GM13977 (cell line): ENCODE results near the gene CPNE9.

Source experiments
- DNase-seq: peaks from one replicate; pipeline ENCODE4 v3.0.0; 2012; ENCODE audit warnings: low spot score
- in situ Hi-C: fragments of 300-500 bp; cut with MboI; formaldehyde crosslinking; loops from one replicate; pipeline ENCODE4 v1.12.0; 2022; ENCODE audit warnings: low sequenced_read_pairs, low pct_unique_long_range_greater_than_20kb, mixed read lengths, inconsistent platforms; ENCODE audit not compliant: unreplicated experiment
- TF ChIP-seq, protein P1 (sequence below): IDR thresholded peaks from 2 replicates; pipeline ENCODE4 v1.5.1; 2012; ENCODE audit warnings: mild to moderate bottlenecking, control low read depth; ENCODE audit not compliant: insufficient read depth; ENCODE audit errors: extremely low read depth, missing control alignments

Gene CPNE9, protein sequence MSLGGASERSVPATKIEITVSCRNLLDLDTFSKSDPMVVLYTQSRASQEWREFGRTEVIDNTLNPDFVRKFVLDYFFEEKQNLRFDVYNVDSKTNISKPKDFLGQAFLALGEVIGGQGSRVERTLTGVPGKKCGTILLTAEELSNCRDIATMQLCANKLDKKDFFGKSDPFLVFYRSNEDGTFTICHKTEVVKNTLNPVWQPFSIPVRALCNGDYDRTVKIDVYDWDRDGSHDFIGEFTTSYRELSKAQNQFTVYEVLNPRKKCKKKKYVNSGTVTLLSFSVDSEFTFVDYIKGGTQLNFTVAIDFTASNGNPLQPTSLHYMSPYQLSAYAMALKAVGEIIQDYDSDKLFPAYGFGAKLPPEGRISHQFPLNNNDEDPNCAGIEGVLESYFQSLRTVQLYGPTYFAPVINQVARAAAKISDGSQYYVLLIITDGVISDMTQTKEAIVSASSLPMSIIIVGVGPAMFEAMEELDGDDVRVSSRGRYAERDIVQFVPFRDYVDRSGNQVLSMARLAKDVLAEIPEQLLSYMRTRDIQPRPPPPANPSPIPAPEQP

DNA sequence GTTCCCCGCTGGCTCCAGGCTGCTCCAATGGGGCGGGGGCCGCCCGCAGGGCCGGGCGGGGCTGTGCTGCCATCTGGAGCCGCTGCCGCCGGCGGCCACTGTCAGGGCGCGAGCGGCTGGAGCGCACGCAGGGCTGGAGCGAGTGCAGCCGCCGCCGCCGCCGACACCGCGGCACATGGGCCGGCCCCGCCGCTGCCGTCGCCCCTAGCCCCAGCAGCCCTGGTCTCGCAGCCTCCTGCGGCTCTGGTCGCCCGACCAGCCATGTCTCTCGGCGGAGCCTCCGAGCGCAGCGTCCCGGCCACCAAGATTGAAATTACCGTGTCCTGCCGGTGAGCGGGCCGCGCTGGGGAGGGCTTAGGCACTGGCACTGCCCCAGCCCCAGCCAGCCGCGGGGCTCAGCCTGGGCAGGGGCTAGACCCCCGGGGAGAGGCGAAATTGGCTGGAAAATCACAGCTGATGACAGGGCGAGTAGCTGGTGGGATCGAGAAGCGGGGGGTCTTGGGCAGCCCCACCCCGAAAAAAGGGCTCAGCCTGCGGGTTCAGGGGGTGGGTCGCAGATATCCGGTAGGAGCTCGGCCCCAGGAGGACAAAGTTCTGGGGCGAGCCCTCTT lies at the start of gene CPNE9:
TSS of gene CPNE9 (plus strand) at position 98 of the 611 bp plus-strand sequence. CDS start at position 262, 164 bp downstream.
- peak; percentile 45 for DNase-seq
- in situ Hi-C loops = no loop called here
- TF ChIP-seq, protein P1, sequence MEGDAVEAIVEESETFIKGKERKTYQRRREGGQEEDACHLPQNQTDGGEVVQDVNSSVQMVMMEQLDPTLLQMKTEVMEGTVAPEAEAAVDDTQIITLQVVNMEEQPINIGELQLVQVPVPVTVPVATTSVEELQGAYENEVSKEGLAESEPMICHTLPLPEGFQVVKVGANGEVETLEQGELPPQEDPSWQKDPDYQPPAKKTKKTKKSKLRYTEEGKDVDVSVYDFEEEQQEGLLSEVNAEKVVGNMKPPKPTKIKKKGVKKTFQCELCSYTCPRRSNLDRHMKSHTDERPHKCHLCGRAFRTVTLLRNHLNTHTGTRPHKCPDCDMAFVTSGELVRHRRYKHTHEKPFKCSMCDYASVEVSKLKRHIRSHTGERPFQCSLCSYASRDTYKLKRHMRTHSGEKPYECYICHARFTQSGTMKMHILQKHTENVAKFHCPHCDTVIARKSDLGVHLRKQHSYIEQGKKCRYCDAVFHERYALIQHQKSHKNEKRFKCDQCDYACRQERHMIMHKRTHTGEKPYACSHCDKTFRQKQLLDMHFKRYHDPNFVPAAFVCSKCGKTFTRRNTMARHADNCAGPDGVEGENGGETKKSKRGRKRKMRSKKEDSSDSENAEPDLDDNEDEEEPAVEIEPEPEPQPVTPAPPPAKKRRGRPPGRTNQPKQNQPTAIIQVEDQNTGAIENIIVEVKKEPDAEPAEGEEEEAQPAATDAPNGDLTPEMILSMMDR = no peak

DNA sequence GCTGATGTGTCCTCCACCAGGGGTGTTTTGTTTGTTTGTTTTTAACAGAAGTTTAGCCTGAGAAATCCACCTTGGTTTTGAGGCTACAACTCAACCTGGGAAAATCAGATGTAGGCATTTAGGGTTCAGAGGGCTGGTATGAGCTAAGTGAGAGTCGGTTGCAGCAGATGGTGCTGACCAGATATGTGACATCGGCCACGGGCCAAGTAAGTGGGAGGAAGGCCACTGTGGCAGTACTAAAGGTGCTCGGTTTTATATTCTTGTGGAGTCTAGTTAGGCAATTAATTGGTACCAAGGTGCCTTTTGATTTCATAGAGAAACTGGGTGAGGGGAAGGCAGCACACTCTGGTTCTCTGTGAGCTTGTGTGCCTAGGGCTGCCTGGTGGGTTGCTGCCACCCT lies 43.8 kb upstream of the CPNE9 start:
- in situ Hi-C loops = no loop called here
- TF ChIP-seq, protein P1 = no peak
- no peak for DNase-seq

DNA sequence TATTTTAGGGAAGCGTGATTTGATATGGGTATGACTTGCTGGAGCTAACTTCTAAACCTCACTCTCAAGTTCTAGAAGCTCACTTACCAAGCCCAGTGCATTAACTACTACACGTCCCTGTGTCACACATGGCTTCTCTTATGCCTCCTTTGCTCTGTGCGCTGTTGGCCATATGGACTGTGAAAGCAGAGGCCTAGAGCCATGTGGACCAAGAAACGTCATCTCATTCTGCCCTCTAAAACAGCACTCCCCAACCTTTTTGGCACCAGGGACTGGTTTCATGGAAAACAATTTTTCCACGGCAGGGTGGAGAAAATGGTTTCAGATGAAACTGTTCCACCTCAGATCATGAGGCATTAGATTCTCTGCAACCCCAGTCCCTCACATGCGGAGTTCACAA lies 42.7 kb upstream of the CPNE9 start:
- in situ Hi-C loops = no loop called here
- DNase-seq = no peak
- TF ChIP-seq, protein P1 = no peak

DNA sequence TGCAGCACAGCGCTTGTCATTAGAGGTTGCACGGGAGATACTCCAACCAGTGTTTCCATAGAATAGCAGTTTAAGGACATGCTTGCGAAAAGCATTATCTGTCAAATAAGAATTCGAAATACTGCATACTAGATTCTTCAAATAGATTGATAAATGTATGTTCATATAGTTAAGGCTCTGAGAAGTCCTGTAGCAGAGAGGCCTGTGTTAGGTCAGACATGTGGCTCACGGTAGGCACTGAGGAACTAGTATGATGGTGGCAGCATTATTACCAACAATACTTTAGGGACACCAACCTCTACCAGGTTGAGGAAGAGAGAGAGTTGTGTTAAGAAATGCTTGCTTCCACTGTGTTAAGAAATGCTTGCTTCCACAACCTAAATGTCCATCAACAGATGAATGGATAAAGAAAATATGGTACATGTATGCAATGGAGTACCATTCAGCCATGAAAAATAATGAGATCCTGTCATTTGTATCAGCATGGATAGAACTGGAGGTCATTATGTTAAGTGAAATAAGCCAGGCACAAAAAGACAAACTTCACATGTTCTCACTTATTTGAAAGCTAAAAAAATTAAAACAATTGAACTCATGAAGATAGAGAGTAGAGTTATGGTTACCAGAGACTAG lies 39.4 kb upstream of the CPNE9 start:
- no peak for DNase-seq
- in situ Hi-C loops = no loop called here
- TF ChIP-seq, protein P1 = no peak

DNA sequence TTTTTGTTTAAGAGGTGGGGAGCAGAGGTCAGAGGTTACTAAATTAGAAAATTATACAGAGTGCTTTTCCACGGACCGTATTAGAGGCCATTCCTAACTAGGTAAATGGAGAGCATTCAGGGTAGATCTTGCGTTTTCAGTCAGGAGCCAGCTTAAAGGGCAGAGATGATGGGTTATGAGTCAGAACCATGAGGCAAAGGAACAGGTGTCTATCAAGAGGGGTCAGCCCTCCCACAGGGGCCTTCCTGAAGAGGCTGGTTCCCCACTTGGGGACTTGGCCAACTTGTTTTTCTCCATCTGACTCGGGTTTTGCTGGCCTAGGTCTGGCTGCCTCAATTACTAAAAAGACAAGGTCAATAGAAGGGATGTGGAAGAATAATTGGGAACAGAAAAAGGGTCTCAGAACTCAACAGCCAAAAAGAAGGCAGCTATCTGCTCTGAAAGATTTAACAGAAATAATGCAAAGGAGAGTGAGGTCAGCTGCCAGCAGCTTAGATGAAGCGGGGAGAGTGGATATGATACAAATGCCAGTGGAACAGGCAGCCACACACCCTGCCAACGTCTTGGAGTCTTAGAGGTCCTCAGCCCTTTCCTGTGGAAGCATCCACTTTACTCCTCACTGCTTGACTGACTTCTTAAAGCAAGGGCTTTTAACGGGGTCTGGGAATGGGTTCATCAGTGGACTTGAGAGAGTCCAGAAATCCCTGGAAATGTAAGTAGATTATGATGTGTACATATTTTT lies 36.8 kb upstream of the CPNE9 start:
- in situ Hi-C loops = no loop called here
- no peak for DNase-seq
- TF ChIP-seq, protein P1 = no peak

DNA sequence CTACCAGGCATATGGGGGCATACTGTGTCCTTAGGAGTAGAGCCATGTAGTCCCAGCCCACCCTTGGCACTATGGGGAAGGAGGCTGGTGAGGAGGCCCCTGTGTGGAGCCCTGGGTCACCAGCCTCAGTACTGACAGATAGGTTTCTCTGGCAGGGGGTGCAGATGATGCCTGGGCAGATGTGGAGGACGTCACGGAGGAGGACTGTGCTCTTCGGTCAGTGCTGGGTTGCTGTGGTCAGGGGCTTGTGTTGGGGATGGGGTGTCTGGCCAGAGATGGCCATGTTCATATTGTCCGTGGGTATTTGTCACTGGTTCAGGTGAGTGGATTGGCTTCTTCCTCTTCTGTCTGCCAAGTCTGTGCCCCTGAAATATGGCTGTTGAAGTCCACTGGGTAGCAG lies 34.4 kb upstream of the CPNE9 start:
- TF ChIP-seq, protein P1 = no peak
- no peak for DNase-seq
- in situ Hi-C loops = no loop called here
